Peyer's patch (tissue), 4 donors: ENCODE results near the gene ITLN1.

Experiments used
- POLR2A ChIP-seq, 2 donors: fragments of 450-650 bp; IDR thresholded peaks; one replicate each; pipeline ENCODE4 v1.5.1; 2017; ENCODE audit warnings: antibody characterized with exemption in 2 of 2, mild to moderate bottlenecking in 2 of 2, moderate library complexity in 2 of 2
- TF ChIP-seq, protein P1 (sequence below), 6 experiments: fragments of 450-650 bp in 4 of 6; fragments of 200-600 bp in 2 of 6; sonication (generic) in 1 of 6; IDR thresholded peaks; one replicate each; pipeline ENCODE4 v1.5.1; 2017 to 2019; ENCODE audit warnings: antibody characterized with exemption in 6 of 6, mild to moderate bottlenecking in 3 of 6, moderate library complexity in 1 of 6

DNA sequence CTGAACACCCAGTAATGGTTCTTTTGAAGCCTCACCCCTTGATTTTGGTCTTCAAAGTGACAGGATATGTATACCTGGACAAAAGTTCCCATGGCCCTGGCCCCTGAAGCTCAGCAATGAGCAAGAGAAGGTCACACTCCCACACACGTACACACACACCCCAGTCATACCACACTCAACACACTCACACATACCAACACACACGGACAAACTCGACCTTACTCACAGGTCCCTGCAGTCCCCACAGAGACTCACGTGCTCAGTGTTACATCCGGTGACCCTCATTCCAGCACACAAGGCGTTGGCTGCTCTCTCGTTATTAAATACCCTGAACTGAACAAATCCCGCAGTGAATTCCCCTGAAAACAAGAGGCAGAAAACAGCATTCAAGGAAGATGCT lies 5.9 kb downstream of the ITLN1 start:
- TF ChIP-seq, protein P1, sequence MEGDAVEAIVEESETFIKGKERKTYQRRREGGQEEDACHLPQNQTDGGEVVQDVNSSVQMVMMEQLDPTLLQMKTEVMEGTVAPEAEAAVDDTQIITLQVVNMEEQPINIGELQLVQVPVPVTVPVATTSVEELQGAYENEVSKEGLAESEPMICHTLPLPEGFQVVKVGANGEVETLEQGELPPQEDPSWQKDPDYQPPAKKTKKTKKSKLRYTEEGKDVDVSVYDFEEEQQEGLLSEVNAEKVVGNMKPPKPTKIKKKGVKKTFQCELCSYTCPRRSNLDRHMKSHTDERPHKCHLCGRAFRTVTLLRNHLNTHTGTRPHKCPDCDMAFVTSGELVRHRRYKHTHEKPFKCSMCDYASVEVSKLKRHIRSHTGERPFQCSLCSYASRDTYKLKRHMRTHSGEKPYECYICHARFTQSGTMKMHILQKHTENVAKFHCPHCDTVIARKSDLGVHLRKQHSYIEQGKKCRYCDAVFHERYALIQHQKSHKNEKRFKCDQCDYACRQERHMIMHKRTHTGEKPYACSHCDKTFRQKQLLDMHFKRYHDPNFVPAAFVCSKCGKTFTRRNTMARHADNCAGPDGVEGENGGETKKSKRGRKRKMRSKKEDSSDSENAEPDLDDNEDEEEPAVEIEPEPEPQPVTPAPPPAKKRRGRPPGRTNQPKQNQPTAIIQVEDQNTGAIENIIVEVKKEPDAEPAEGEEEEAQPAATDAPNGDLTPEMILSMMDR (IDR thresholded peaks at IDR 0.05) = no peak
- no peak for TF ChIP-seq POLR2A (IDR thresholded peaks at IDR 0.05)
